Caki2 (cell line): ENCODE measurements around the gene MIGA1. TPM values are rescaled to one million over a fixed set of nuclear protein-coding genes. Genes with fewer than 3 reads are reported as not detected.
"Not testable (repeated sequence)": the region's sequence is repeated elsewhere in the genome, so short reads cannot be mapped to it uniquely, and the experiment has no call there.

Experiments
- DNase-seq: peaks from one replicate; pipeline ENCODE4 v3.0.0-alpha.2; 2015; ENCODE audit warnings: low read depth
- in situ Hi-C: cut with HindIII; loops from 2 replicates; pipeline ENCODE4 v1.10.0; 2016; ENCODE audit warnings: low sequenced_read_pairs, low pct_unique_long_range_greater_than_20kb, mixed read lengths
- total RNA-seq: library from RNA; depleted of rRNA; stranded (reverse); fragments of >200 nt; shearing (Covaris generic); gene quantifications from 2 replicates; pipeline ENCODE4 v1.2.3, GENCODE V29; 2014; ENCODE audit warnings: low replicate concordance

Gene MIGA1
- total RNA-seq, 1 experiment from 2014 or later = 2.8 TPM

DNA sequence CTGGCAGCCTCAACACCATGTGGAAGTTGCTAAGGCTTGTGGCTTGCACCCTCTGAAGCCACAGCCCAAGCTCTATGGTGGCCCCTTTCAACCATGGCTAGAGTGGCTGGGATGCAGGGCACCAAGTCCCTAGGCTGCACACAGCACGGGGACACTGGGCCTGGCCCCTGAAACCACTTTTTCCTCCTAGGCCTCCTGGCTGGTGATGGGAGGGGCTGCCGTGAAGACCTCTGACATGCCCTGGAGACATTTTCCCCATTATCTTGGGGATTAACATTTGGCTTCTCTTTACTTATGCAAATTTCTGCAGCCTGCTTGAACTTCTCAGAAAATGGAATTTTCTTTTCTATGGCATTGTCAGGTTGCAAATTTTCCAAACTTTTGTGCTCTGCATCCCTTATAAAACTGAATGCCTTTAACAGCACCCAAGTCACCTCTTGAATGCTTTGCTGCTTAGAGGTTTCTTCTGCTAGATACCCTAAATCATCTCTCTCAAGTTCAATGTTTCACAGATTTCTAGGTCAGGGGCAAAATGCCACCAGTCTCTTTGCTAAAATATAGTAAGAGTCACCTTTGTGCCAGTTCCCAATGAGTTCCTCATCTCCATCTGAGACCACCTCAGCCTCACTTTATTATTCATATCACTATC lies 6.8 kb downstream of the MIGA1 start:
- in situ Hi-C loops, DNase-seq: not testable (repeated sequence)

GRCh38 chr1:77794550-77794949 lies 15.1 kb downstream of the MIGA1 start:
- in situ Hi-C loops = no loop called here
- DNase-seq = no peak

DNA sequence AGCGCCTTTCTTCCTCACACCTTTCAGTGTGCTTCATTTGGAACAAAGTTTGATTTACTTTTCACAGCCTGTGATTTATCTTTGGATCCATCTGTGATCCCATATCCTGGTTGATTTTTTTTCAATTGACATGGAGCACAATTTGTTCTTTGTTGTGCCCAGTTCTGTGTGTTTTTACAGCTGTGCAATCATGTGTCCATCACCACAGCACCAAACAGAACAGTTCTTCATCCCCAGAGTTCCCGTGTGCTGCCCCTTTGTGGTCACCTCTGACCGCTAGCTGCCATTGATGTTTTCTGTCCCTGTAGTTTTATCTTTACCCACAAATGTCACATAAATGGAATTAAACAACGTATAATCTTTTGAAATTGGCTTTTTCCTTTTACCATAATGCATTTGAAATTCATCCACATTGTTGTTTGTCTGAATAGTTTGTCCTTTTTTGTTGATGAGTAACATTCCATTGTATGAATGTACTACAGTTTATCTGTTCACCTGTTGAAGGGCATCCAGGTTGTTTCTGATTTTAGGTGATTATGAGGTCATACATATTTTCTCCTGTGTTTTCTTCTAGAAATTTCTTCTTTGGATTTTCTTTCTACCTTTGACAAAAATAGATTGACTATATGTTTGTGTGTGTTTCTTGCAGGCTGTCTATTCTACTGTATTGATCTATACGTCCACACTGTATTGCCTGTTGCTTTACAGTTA lies 17.4 kb downstream of the MIGA1 start:
- in situ Hi-C loops = no loop called here

DNA sequence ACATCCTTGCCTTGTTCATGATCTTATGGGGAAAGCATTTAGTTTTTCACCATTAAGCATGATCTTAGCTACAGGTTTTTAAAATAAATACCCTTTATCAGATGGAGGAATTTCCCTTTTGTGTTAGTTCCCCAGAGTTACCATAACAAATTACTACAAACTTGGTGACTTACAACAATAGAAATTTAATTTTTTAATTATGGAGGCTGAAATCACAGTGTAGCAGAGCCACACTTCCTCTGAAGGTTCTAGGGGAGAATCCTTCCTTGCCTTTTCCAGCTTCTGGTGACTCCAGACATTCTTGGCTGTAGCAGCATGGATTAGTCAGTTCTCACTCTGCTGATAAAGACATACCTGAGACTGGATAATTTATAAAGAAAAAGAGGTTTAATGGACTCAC lies 18.5 kb downstream of the MIGA1 start:
- no peak for DNase-seq
- in situ Hi-C loops = no loop called here

More for the DNA sequence above, 17.4 kb downstream of the MIGA1 start:
- DNase-seq = no peak

DNA sequence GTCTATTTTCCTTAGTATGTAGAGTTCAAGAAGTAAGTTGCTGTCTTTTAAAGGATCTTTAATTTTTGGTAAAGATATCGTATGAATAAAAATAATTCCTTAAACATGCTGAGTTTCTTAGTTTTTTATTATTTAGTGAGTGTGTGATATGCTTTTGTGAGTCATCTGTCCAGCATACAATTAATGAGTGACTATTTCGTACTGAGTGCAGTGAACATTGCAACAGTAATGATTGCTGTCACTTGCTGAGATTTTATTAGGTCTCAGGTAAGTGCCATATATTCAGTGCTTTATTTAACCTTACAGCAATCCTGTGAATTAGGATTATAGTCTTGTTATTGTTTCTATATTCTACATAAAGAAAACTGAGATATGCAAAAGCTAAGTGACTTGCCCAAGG lies 22.6 kb downstream of the MIGA1 start:
- in situ Hi-C loops = no loop called here
- peak; percentile 7 for DNase-seq

DNA sequence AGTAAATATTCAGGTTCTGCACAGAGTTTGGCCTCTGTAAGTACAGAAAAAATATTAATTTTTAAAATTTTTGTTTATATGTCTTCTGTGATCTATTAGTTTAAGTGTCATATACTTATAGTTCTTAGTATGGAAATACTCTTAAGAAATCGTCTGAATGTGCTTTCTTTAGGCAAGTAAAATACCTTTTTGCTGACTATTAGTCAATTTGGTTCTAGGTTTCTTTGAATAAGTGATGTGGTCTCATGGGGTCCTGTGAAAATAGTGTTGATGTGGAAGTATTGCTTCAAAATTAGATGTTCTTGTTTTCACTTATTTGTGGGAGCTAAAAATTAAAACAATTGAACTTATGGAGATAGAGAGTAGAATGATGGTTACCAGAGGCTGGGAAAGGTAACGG lies 23.9 kb downstream of the MIGA1 start:
- no peak for DNase-seq
- in situ Hi-C loops = no loop called here

DNA sequence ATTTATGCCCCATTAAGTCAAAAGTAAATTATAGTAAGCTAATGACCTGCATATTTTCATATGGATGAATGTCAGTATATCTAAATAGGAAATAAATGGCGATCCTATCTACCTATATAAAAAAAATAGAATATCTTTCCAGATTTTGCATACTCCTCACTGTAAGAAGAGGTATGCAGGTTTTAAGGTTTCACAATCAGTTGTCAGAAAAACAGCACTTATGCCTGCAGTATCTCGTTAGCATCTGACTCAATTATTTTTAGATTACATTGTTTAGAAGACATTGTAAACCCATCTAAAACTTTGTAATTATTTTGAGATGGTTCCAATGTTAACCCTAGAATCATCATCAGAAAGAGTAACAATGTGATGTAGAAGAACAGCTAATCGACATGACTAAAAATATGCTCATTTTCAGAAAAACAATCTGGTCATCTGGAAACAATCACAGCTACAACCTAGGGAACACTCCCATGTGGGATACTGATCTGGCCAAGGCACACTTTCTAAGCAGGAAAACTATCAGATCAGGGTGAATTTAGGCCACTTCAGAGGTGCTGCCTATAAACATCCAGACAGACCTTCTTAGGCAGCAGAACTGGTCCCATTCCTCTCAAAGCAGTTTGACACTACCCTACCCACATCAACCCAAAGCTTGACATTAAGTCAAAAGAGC lies 30.5 kb downstream of the MIGA1 start:
- DNase-seq, in situ Hi-C loops: not testable (repeated sequence)

- in situ Hi-C loops, DNase-seq: not testable (repeated sequence)
These were observed 32.1 kb downstream of the MIGA1 start for GRCh38 chr1:77811589-77811988.

DNA sequence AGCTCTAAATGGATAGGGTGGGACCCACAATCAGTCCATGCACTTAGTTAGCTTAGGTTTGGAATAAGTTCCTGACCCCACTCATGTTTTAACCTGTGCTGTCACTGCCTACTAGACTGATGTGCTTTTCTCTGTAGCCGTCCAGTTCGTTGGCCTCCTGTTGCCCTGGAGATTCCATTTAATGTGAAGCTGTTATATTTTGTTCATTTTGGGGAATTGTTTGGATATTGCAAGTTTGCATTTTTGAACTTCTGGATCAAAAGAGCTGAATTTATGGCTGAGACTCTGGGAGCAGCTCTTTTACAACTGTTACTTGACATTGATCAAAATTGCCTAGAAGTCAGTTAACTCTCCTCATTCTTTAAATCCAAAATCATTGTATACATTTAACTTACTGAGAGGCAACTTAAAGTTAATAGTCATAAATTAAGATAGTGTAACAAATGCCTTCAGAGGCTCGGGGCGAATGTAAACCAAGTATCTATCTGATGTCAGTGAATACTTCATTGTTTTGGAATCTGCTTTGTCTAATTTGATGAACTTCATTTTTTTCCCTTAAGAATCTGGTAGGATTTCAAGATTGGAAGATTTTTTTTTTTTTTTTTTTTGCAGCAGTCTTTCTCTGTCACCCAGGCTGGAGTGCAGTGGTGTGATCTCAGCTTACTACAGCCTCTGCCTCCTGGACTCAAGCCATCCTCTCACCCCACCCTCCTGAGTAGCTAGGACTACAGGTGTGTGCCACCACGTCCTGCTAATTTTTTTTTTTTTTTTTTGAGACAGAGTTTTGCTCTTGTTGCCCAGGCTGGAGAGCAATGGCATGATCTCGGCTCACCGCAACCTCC lies 38.1 kb downstream of the MIGA1 start:
- in situ Hi-C loops = no loop called here
- no peak for DNase-seq

- in situ Hi-C loops = no loop called here
- no peak for DNase-seq
These were observed 40.7 kb downstream of the MIGA1 start for GRCh38 chr1:77820121-77820520.

GRCh38 chr1:77824079-77824478 lies 44.6 kb downstream of the MIGA1 start:
- peak; percentile 24 for DNase-seq
- in situ Hi-C loops = no loop called here

DNA sequence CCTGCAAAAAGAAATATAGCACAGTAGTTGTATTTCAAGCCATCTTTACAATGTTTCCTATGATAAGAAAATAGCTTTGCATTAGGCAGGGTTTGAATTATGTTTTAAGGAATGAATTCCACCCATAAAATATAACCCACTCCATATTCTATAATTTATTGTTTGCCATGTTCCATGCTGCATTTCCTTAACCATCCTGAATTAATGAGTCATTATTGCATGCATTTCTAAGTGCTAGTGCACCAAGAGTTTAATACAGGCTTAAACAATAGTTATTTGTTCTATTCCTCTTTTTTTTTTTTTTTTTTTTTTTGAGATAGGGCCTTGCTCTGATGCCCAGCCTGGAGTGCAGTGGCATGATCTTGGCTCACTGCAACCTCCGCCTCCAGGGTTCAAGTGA lies 45.2 kb downstream of the MIGA1 start:
- peak; percentile 2 for DNase-seq
- in situ Hi-C loops = no loop called here

- DNase-seq = peak; percentile 58
- in situ Hi-C loops = no loop called here
These were observed 45.8 kb downstream of the MIGA1 start for GRCh38 chr1:77825131-77825709.

GRCh38 chr1:77826851-77827250 lies 47.4 kb downstream of the MIGA1 start:
- in situ Hi-C loops, DNase-seq: not testable (repeated sequence)

- in situ Hi-C loops = no loop called here
- no peak for DNase-seq
These were observed 48.6 kb downstream of the MIGA1 start for GRCh38 chr1:77828098-77828497.

- in situ Hi-C loops = no loop called here
- DNase-seq = no peak
These were observed 50.4 kb downstream of the MIGA1 start for GRCh38 chr1:77829851-77830250.

GRCh38 chr1:77830946-77831345 lies 51.5 kb downstream of the MIGA1 start:
- in situ Hi-C loops = no loop called here

DNA sequence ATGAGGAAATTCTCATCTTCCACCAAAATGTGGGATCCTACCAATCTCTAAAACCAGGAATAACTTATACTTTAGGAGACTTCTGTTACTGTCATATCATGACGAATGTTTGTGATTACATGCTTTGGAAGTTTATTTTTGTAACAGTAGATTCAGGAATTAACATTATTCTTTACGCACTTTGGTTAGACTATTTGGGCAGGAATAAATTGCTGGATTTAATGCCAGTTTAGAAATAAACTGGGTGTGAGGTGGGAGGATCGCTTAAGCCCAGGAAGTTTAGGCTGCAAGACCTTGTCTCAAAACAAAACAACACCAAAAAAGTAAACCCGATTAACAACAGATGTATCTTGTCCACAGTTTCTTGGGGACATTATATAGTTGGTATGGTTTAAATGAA lies 52.1 kb downstream of the MIGA1 start:
- DNase-seq = no peak
- in situ Hi-C loops = no loop called here

More at GRCh38 chr1:77830946-77831345, 51.5 kb downstream of the MIGA1 start:
- DNase-seq = no peak
